ENCODE results near the gene C4orf50. TPM values are rescaled to one million over a fixed set of nuclear protein-coding genes. Genes with fewer than 3 reads are reported as not detected.
A peak's percentile ranks its signal among the peaks of the same experiment; 100 is the strongest.

C4orf50 gene
- total and polyA plus RNA-seq, 2 of the 8 experiments (the other 6 are each of a cell fraction or from before 2014, with no cell fraction given) = 0.08 to 0.22 TPM

DNA sequence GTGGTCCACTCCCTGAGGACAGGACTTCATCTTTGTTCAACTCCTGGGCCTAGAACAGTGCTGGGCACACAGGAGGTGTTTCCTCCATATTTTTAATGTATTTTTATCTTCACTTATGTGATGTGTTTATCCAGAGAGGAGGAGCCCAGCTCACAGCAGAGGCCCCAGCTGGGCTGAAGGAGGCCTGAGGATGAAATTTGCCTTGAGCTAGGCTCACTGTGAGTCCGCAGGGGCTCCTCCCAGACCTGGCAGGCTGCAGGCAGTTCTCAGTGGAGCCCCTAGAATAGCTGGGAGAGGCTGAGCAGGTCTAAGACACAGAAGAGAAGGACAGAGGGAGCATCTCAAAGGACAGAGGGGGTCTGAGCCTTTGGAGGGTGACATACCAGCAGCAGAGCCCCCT, 26.8 kb downstream of the C4orf50 start:
- Histone ChIP-seq H2AFZ (ENCODE audit: low read length) (no peak overlapping the region), H4K8ac (ENCODE audit: extremely low read depth, insufficient read depth, low read length) (0 out of 2 replicates have a peak overlapping the region, but pooled peaks have one; percentile 14), H2AK5ac (ENCODE audit: low read depth, low read length) (no peak overlapping the region), H3K4ac (replicated peaks; ENCODE audit: insufficient read length, low read depth, low read length) (no peak overlapping the region), H3K4me1 (replicated peaks in 1 of 4; ENCODE audit: control insufficient read depth in 3 of 4, insufficient read depth in 4 of 4, low read length in 3 of 4) (no peaks in the 10 kb centered on the region; a peak in 2 of 7 replicates), H2BK12ac (ENCODE audit: low read depth, low read length) (no peak overlapping the region), H2BK120ac (replicated peaks; ENCODE audit: low read depth, low read length) (no peak overlapping the region), H3K23me2 (ENCODE audit: low read depth, low read length) (no peaks in the 10 kb centered on the region), H3K4me3 (ENCODE audit: extremely low read depth in 1 of 4, insufficient read depth in 2 of 4, low read depth in 3 of 4, low read length in 4 of 4) (no peak overlapping the region), H3K14ac (ENCODE audit: insufficient read length) (no peak overlapping the region), H3K27ac (ENCODE audit: low read depth, low read length) (no peak overlapping the region), H3K79me2 (ENCODE audit: control insufficient read depth in 1 of 2, insufficient read depth in 2 of 2, low read length in 2 of 2) (no peaks in the 10 kb centered on the region), H4K91ac (replicated peaks; ENCODE audit: insufficient read length, low read length) (no peak overlapping the region), H3K27me3 (replicated peaks in 1 of 4; ENCODE audit: control insufficient read depth in 3 of 4, extremely low read depth in 1 of 4, insufficient read depth in 3 of 4, low read length in 3 of 4) (peaks cover 0 to 1% (median 0%) of the 10 kb centered on the region in 4 experiments; a peak in 1 of 7 replicates), H3K36me3 (ENCODE audit: control insufficient read depth in 2 of 4, insufficient read depth in 4 of 4, low read length in 3 of 4) (no peaks in the 10 kb centered on the region), H2BK20ac (ENCODE audit: low read length) (no peak overlapping the region), H3K79me1 (ENCODE audit: low read depth, low read length) (no peaks in the 10 kb centered on the region; the same call in 1 of the 2 replicates), H2BK15ac (ENCODE audit: low read length) (no peak overlapping the region), H4K20me1 (replicated peaks in 1 of 2; ENCODE audit: control insufficient read depth in 1 of 2, insufficient read depth in 2 of 2, low read length in 2 of 2) (no peaks in the 10 kb centered on the region), H3K18ac (ENCODE audit: extremely low read depth, low read length) (no peak overlapping the region), H4K5ac (ENCODE audit: insufficient read length, low read depth, low read length) (no peak overlapping the region), H2BK5ac (ENCODE audit: low read depth, low read length) (no peak overlapping the region), H3K23ac (ENCODE audit: insufficient read length) (no peak overlapping the region), H3K56ac (replicated peaks; ENCODE audit: insufficient read length, low read depth, low read length) (no peak overlapping the region), H3K9me3 (ENCODE audit: insufficient read depth in 2 of 2, low read depth in 1 of 2, low read length in 1 of 2) (no peaks in the 10 kb centered on the region), H3K4me2 (ENCODE audit: insufficient read depth in 1 of 2, low read depth in 2 of 2, low read length in 2 of 2) (no peak overlapping the region), H3K9ac (replicated peaks in 1 of 4; ENCODE audit: extremely low read depth in 1 of 4, low read depth in 3 of 4, low read length in 3 of 4) (no peak overlapping the region)
- no peak for FAIRE-seq
- TF ChIP-seq CTBP2 (IDR thresholded peaks at IDR 0.05; ENCODE audit: borderline replicate concordance, insufficient read depth, insufficient read length, low read length) (no peak), POU5F1 (IDR thresholded peaks at IDR 0.05; ENCODE audit: low read depth, low read length) (no peak), RFX5 (IDR thresholded peaks at IDR 0.05; ENCODE audit: borderline replicate concordance, low read depth, low read length) (no peak), TEAD4 (IDR thresholded peaks at IDR 0.05; ENCODE audit: low read depth, low read length) (no peak), NRF1 (IDR thresholded peaks at IDR 0.05; ENCODE audit: low read depth, low read length) (no peak), JUND (IDR thresholded peaks at IDR 0.05; ENCODE audit: low read length) (no peak), RXRA (IDR thresholded peaks at IDR 0.05; ENCODE audit: insufficient read depth, low read depth, low read length) (no peak), ATF2 (IDR thresholded peaks at IDR 0.05; ENCODE audit: low read length) (no peak), ZNF274 (IDR thresholded peaks at IDR 0.05; ENCODE audit: borderline replicate concordance, extremely low read depth, low read length) (no peak)
- TF ChIP-seq, protein P1, sequence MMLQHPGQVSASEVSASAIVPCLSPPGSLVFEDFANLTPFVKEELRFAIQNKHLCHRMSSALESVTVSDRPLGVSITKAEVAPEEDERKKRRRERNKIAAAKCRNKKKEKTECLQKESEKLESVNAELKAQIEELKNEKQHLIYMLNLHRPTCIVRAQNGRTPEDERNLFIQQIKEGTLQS (IDR thresholded peaks at IDR 0.05; ENCODE audit: insufficient read depth, low read depth, low read length) = no peak
- CTCF ChIA-PET (ENCODE audit: partially characterized antibody) = interaction anchor here (0.7 to 3.3 kb wide), 8 partner anchors 9 to 926 kb away, joined by 3 to 10 read pairs (median 3); no protein-coding TSS in a partner anchor
- no peak for DNase-seq (ENCODE audit: low read depth in 1 of 2, low spot score in 2 of 2)
- 86% methylated on average over 1 of the region's 1 CpG; no CpG with 5 or more reads in 1 of the 2 experiments for WGBS, 2 experiments (ENCODE audit: extremely low coverage in 1 of 2, insufficient coverage in 1 of 2, insufficient read length in 1 of 2, insufficient replicate concordance in 2 of 2, low coverage in 1 of 2, low lambda C conversion rate in 2 of 2, missing lambda C conversion rate in 1 of 2)
- POLR2A ChIA-PET (ENCODE audit: partially characterized antibody) = no interaction called here

Measured in H1 (cell line).